IMR-90 (cell line): Measurements from ENCODE around the gene CLIC4. TPM values are rescaled to one million over a fixed set of nuclear protein-coding genes. Genes with fewer than 3 reads are reported as not detected.

Experiments used
- ATAC-seq: fragments of 200-7000 bp; cut with Tn5 transposase; 2 replicates; pipeline ENCODE4 v1.9.1; 2020; ENCODE audit warnings: low read depth, mild to moderate bottlenecking, moderate library complexity
- BruUV-seq: library from RNA; stranded (reverse); fragments of 400-500 nt; replicated peaks from 2 replicates; lab custom pipeline; 2021; lab: Mats Ljungman, UMichigan
- CTCF ChIA-PET: fragments of 300-600 bp; formaldehyde crosslinking; extraction: SDS; loops from one replicate; lab custom pipeline; 2021; ENCODE audit warnings: antibody characterized with exemption; lab: Yijun Ruan, JAX
- POLR2A ChIA-PET: fragments of 300-600 bp; sonication (Branson Sonifier 250); formaldehyde crosslinking; loops from one replicate; lab custom pipeline; 2022; ENCODE audit warnings: antibody characterized with exemption; ENCODE audit not compliant: unreplicated experiment; lab: Charles Lee
- DNase-seq: peaks from one replicate; pipeline ENCODE4 v3.0.0; 2013
- H2AFZ ChIP-seq: replicated peaks from 2 replicates; pipeline ENCODE3; 2013; ENCODE audit warnings: low read length, mild to moderate bottlenecking; ENCODE audit not compliant: poor library complexity
- H2AK5ac ChIP-seq: 2 replicates; pipeline ENCODE4 v1.6.1; 2013; ENCODE audit warnings: low read depth, low read length, inconsistent platforms
- H2AK9ac ChIP-seq: replicated peaks from 2 replicates; pipeline ENCODE3; 2013; ENCODE audit warnings: mild to moderate bottlenecking, low read depth, low read length, moderate library complexity; ENCODE audit not compliant: poor library complexity
- H2BK120ac ChIP-seq: 2 replicates; pipeline ENCODE4 v1.6.1; 2013; ENCODE audit warnings: low read depth, low read length, inconsistent platforms
- H2BK15ac ChIP-seq: 3 replicates; pipeline ENCODE4 v1.6.1; 2013; ENCODE audit warnings: low read depth, low read length, inconsistent platforms
- H2BK20ac ChIP-seq: 2 replicates; pipeline ENCODE4 v1.6.1; 2013; ENCODE audit warnings: low read depth, mild to moderate bottlenecking, inconsistent platforms, low read length, moderate library complexity
- H2BK5ac ChIP-seq: 2 replicates; pipeline ENCODE4 v1.6.1; 2013; ENCODE audit warnings: mild to moderate bottlenecking, low read depth, low read length, inconsistent platforms; ENCODE audit not compliant: poor library complexity, severe bottlenecking
- H3K14ac ChIP-seq: replicated peaks from 2 replicates; pipeline ENCODE4 v1.6.1; 2013; ENCODE audit warnings: low read depth, low read length, inconsistent platforms
- H3K18ac ChIP-seq: 2 replicates; pipeline ENCODE4 v1.6.1; 2013; ENCODE audit warnings: low read depth, low read length, control low read depth
- H3K23ac ChIP-seq: 2 replicates; pipeline ENCODE4 v1.6.1; 2013; ENCODE audit warnings: low read depth, low read length, inconsistent platforms
- H3K27ac ChIP-seq: 2 replicates; pipeline ENCODE4 v1.5.1; 2013; ENCODE audit warnings: mild to moderate bottlenecking, control low read depth, low read length; ENCODE audit not compliant: insufficient read depth
- H3K27me3 ChIP-seq: 2 replicates; pipeline ENCODE4 v1.6.1; 2013; ENCODE audit warnings: low read length; ENCODE audit not compliant: control insufficient read depth, insufficient read depth
- H3K36me3 ChIP-seq: 2 replicates; pipeline ENCODE4 v1.6.1; 2013; ENCODE audit warnings: low read length, mixed read lengths; ENCODE audit not compliant: control insufficient read depth, insufficient read depth
- H3K4ac ChIP-seq: 2 replicates; pipeline ENCODE4 v1.6.1; 2013; ENCODE audit warnings: low read depth, low read length, inconsistent platforms
- H3K4me1 ChIP-seq: 2 replicates; pipeline ENCODE4 v1.6.1; 2013; ENCODE audit warnings: low read length, mixed read lengths; ENCODE audit not compliant: control insufficient read depth, insufficient read depth
- H3K4me2 ChIP-seq: 2 replicates; pipeline ENCODE4 v1.6.1; 2013; ENCODE audit warnings: low read depth, mild to moderate bottlenecking, control low read depth, low read length, moderate library complexity
- H3K4me3 ChIP-seq: 2 replicates; pipeline ENCODE4 v1.5.1; 2013; ENCODE audit warnings: low read depth, mild to moderate bottlenecking, control low read depth, low read length, moderate library complexity; ENCODE audit not compliant: insufficient read depth
- H3K56ac ChIP-seq: 2 replicates; pipeline ENCODE4 v1.6.1; 2013; ENCODE audit warnings: low read length, inconsistent platforms; ENCODE audit not compliant: insufficient read depth; ENCODE audit errors: extremely low read depth
- H3K79me1 ChIP-seq, 2 experiments: 2 replicates each; pipeline ENCODE4 v1.6.1; 2013; ENCODE audit warnings: low read length in 2 of 2, inconsistent platforms in 1 of 2, low read depth in 1 of 2
- H3K9ac ChIP-seq: 2 replicates; pipeline ENCODE4 v1.6.1; 2013; ENCODE audit warnings: low read depth, low read length, control low read depth
- H3K9me1 ChIP-seq: 2 replicates; pipeline ENCODE4 v1.6.1; 2013; ENCODE audit warnings: low read length, inconsistent platforms; ENCODE audit not compliant: insufficient read depth
- H3K9me3 ChIP-seq: 2 replicates; pipeline ENCODE4 v1.6.1; 2013; ENCODE audit warnings: low read length; ENCODE audit not compliant: control insufficient read depth, insufficient read depth
- H4K20me1 ChIP-seq: 2 replicates; pipeline ENCODE4 v1.6.1; 2013; ENCODE audit warnings: low read length, inconsistent platforms; ENCODE audit not compliant: insufficient read depth
- H4K5ac ChIP-seq: 2 replicates; pipeline ENCODE4 v1.6.1; 2013; ENCODE audit warnings: mild to moderate bottlenecking, low read depth, low read length, control low read depth
- H4K8ac ChIP-seq, 2 experiments: 2 replicates each; pipeline ENCODE4 v1.6.1; 2013; ENCODE audit warnings: low read depth in 2 of 2, low read length in 2 of 2, control low read depth in 1 of 2, inconsistent platforms in 1 of 2
- H4K91ac ChIP-seq: 2 replicates; pipeline ENCODE4 v1.6.1; 2013; ENCODE audit warnings: low read depth, low read length, inconsistent platforms; ENCODE audit not compliant: insufficient read depth
- BHLHE40 ChIP-seq: fragments of 150-350 bp; IDR thresholded peaks from 2 replicates; pipeline ENCODE4 v1.6.1; 2016; ENCODE audit warnings: mild to moderate bottlenecking, low read depth, low read length
- CEBPB ChIP-seq: IDR thresholded peaks from 2 replicates; pipeline ENCODE4 v1.6.1; 2012; ENCODE audit warnings: low read depth, low read length, improper control_type of control experiment
- CHD1 ChIP-seq: IDR thresholded peaks from 2 replicates; pipeline ENCODE4 v1.6.1; 2012; ENCODE audit warnings: low read depth, low read length, improper control_type of control experiment
- FOS ChIP-seq: fragments of 150-350 bp; IDR thresholded peaks from 2 replicates; pipeline ENCODE4 v1.6.1; 2016; ENCODE audit warnings: low read depth, low read length
- MAFK ChIP-seq: IDR thresholded peaks from 2 replicates; pipeline ENCODE4 v1.6.1; 2012; ENCODE audit warnings: low read depth, low read length, improper control_type of control experiment
- MXI1 ChIP-seq: IDR thresholded peaks from 2 replicates; pipeline ENCODE4 v1.6.1; 2012; ENCODE audit warnings: low read depth, mild to moderate bottlenecking, low read length, moderate library complexity, borderline replicate concordance
- NFE2L2 ChIP-seq: fragments of 150-350 bp; IDR thresholded peaks from 2 replicates; pipeline ENCODE4 v1.6.1; 2016; ENCODE audit warnings: low read depth, mild to moderate bottlenecking, low read length
- POLR2A ChIP-seq: IDR thresholded peaks from 2 replicates; pipeline ENCODE4 v1.6.1; 2012; ENCODE audit warnings: mild to moderate bottlenecking, low read depth, low read length
- RAD21 ChIP-seq: IDR thresholded peaks from 2 replicates; pipeline ENCODE4 v1.6.1; 2012; ENCODE audit warnings: low read length, improper control_type of control experiment
- RFX5 ChIP-seq: IDR thresholded peaks from 2 replicates; pipeline ENCODE4 v1.8.0; 2012; ENCODE audit warnings: low read depth, mild to moderate bottlenecking, low read length, moderate library complexity
- SMC3 ChIP-seq: fragments of 150-350 bp; IDR thresholded peaks from 2 replicates; pipeline ENCODE4 v1.6.1; 2016; ENCODE audit warnings: low read depth, mild to moderate bottlenecking, antibody characterized with exemption, low read length, moderate library complexity
- WGBS, 2 experiments: methylation state at CpG; one replicate each; pipeline versions ENCODE4 v1.1.5 to v1.1.7; 2013; ENCODE audit warnings: missing lambda C conversion rate in 2 of 2; ENCODE audit not compliant: insufficient read length in 1 of 2; ENCODE audit errors: extremely low coverage in 2 of 2; 5-methylcytosine and 5-hydroxymethylcytosine counted together
- dilution Hi-C: fragments of 300-500 bp; cut with HindIII; formaldehyde crosslinking; loops from one replicate; pipeline ENCODE4 v1.14.3; 2018; ENCODE audit warnings: low sequenced_read_pairs; ENCODE audit not compliant: unreplicated experiment
- in situ Hi-C: fragments of 300-500 bp; cut with MboI; formaldehyde crosslinking; loops from 3 replicates; pipeline ENCODE4 v1.14.3; 2019; ENCODE audit warnings: low sequenced_read_pairs, inconsistent platforms, mixed read lengths
- intact Hi-C: fragments of 100-400 bp; cut with micrococcal nuclease; formaldehyde crosslinking; loops from 2 replicates; pipeline ENCODE4 v1.10.0; 2022
- polyA plus RNA-seq, 3 experiments: library from polyadenylated mRNA; depleted of rRNA; stranded (reverse); fragments of >200 nt; gene quantifications; 2 replicates each; pipeline ENCODE4 v1.2.3, GENCODE V29; 2012; ENCODE audit warnings: low replicate concordance in 1 of 3
- total RNA-seq: library from RNA; depleted of rRNA; stranded (reverse); fragments of >200 nt; gene quantifications from 2 replicates; pipeline ENCODE4 v1.2.3, GENCODE V29; 2012

CLIC4 gene
- total and polyA plus RNA-seq, 2 of the 4 experiments (the other 2 are of a cell fraction): 242 to 392 TPM

DNA sequence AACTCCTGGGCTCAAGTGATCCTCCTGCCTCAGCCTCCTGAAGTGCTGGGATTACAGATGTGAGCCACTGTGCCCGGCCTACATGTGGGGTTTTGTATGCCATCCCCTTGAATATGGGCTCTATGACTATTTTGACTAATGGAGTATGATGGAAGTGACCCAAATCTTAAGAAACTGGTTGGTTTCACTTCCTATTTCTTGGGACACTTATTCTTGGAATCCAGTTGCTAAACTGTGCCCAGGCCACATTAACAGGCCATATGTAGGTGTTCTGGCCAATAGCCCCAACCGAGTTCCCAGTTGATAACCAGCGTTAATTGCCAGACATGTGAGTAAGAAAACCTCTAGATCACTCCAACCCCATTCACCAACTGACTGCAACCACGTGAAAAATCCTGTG is 36.3 kb upstream of the CLIC4 start:
- POLR2A ChIA-PET: no interaction called here
- peak overlapping the region; percentile 50; the same call in 1 of the 2 replicates for H4K91ac ChIP-seq
- in situ Hi-C loops: no loop called here

More for the DNA sequence above, 36.3 kb upstream of the CLIC4 start:
- Histone ChIP-seq H3K4me1 (peaks cover 27% of the 10 kb centered on the region), H2BK120ac (peak overlapping the region; percentile 46; the same call in 1 of the 2 replicates), H3K23ac (no peak overlapping the region), H3K18ac (no peak overlapping the region), H3K4me3 (no peak overlapping the region), H3K36me3 (no peaks in the 10 kb centered on the region), H3K27ac (no peak overlapping the region), H3K79me1 (peaks cover 0 to 39% of the 10 kb centered on the region in 2 experiments; a peak in 2 of 4 replicates), H2BK15ac (no peak overlapping the region), H3K4ac (peak overlapping the region; percentile 62), H4K5ac (no peak overlapping the region), H3K9me1 (peaks cover 26% of the 10 kb centered on the region), H3K9ac (no peak overlapping the region), H2AFZ (no peak overlapping the region), H4K8ac (no peak overlapping the region), H2AK5ac (peak overlapping the region; percentile 56; the same call in 1 of the 2 replicates), H2BK5ac (no peak overlapping the region), H3K9me3 (no peaks in the 10 kb centered on the region), H3K14ac (0 out of 2 replicates have a peak overlapping the region, but pooled peaks have one; percentile 37), H3K4me2 (no peak overlapping the region), H2BK20ac (peak overlapping the region; percentile 77; the same call in 1 of the 2 replicates), H2AK9ac (no peak overlapping the region), H3K27me3 (no peaks in the 10 kb centered on the region), H3K56ac (no peak overlapping the region), H4K20me1 (no peaks in the 10 kb centered on the region)
- no peak for ATAC-seq
- no TSS peak for BruUV-seq
- CTCF ChIA-PET: no interaction called here
- dilution Hi-C loops: no loop called here
- DNase-seq: no peak
- intact Hi-C loops: no loop called here
- TF ChIP-seq BHLHE40: no peak
- no peak for TF ChIP-seq MXI1
- TF ChIP-seq SMC3: no peak
- TF ChIP-seq FOS: no peak
- no peak for TF ChIP-seq CHD1
- TF ChIP-seq RAD21: no peak
- no peak for TF ChIP-seq CEBPB
- no peak for TF ChIP-seq POLR2A
- no peak for TF ChIP-seq MAFK
- TF ChIP-seq RFX5: no peak
- no peak for TF ChIP-seq NFE2L2
- no CpG with 5 or more reads among the region's 4 CpGs for WGBS, 2 experiments
